ENCODE measurements around the gene SKA3.
"Not testable (repeated sequence)": the region's sequence is repeated elsewhere in the genome, so short reads cannot be mapped to it uniquely, and the experiment has no call there.

SKA3 gene

GRCh38 chr13:21176215-21176981 is at the start of gene SKA3, which contains the start of gene MRPL57:
Gene SKA3 (minus strand): TSS chr13:21176552. CDS start chr13:21176477, 75 bp downstream.
Gene MRPL57 (plus strand): TSS chr13:21176658. CDS start chr13:21176917, 259 bp downstream.
- Histone ChIP-seq H3K4me3 (ENCODE audit: low read depth, low read length) (peak within 1 kb of the TSS; percentile 94), H3K4me1 (ENCODE audit: control insufficient read depth, insufficient read depth, low read length, unreplicated experiment) (no peaks in the 10 kb centered on the region), H3K79me2 (ENCODE audit: control insufficient read depth, insufficient read depth, low read length, unreplicated experiment) (peaks cover 50% of the 10 kb centered on the region), H3K36me3 (ENCODE audit: insufficient read depth, low read length) (no peaks in the 10 kb centered on the region), H3K27me3 (ENCODE audit: insufficient read depth, low read length) (no peaks in the 10 kb centered on the region), H3K27ac (ENCODE audit: low read depth, low read length) (peak within 1 kb of the TSS; percentile 91), H2AFZ (ENCODE audit: low read length, unreplicated experiment) (peak within 1 kb of the TSS; percentile 72)

- no peaks in the 10 kb centered on the region for H3K4me1 ChIP-seq (ENCODE audit: control insufficient read depth, insufficient read depth, low read length, unreplicated experiment)
- no peak overlapping the region for H2AFZ ChIP-seq (ENCODE audit: low read length, unreplicated experiment)
- no peaks in the 10 kb centered on the region for H3K36me3 ChIP-seq (ENCODE audit: insufficient read depth, low read length)
- H3K4me3 ChIP-seq (ENCODE audit: low read depth, low read length): no peak overlapping the region
- H3K79me2 ChIP-seq (ENCODE audit: control insufficient read depth, insufficient read depth, low read length, unreplicated experiment): no peaks in the 10 kb centered on the region
- H3K27me3 ChIP-seq (ENCODE audit: insufficient read depth, low read length): peaks cover 32% of the 10 kb centered on the region
- H3K27ac ChIP-seq (ENCODE audit: low read depth, low read length): no peak overlapping the region
These were observed 48.7 kb upstream of the SKA3 start for GRCh38 chr13:21225082-21225481.

- H3K27ac ChIP-seq (ENCODE audit: low read depth, low read length): no peak overlapping the region
- no peak overlapping the region for H3K4me3 ChIP-seq (ENCODE audit: low read depth, low read length)
- no peaks in the 10 kb centered on the region for H3K79me2 ChIP-seq (ENCODE audit: control insufficient read depth, insufficient read depth, low read length, unreplicated experiment)
These were observed 44.9 kb upstream of the SKA3 start for GRCh38 chr13:21221268-21221667.

GRCh38 chr13:21219716-21220115 is 43.4 kb upstream of the SKA3 start:
- H3K79me2 ChIP-seq (ENCODE audit: control insufficient read depth, insufficient read depth, low read length, unreplicated experiment); H2AFZ ChIP-seq (ENCODE audit: low read length, unreplicated experiment); H3K4me1 ChIP-seq (ENCODE audit: control insufficient read depth, insufficient read depth, low read length, unreplicated experiment); H3K27ac ChIP-seq (ENCODE audit: low read depth, low read length); H3K4me3 ChIP-seq (ENCODE audit: low read depth, low read length); H3K36me3 ChIP-seq (ENCODE audit: insufficient read depth, low read length): not testable (repeated sequence)
- peaks cover 28% of the 10 kb centered on the region for H3K27me3 ChIP-seq (ENCODE audit: insufficient read depth, low read length)

More at GRCh38 chr13:21221268-21221667, 44.9 kb upstream of the SKA3 start:
- no peaks in the 10 kb centered on the region for H3K36me3 ChIP-seq (ENCODE audit: insufficient read depth, low read length)
- peaks cover 36% of the 10 kb centered on the region for H3K27me3 ChIP-seq (ENCODE audit: insufficient read depth, low read length)
- no peak overlapping the region for H2AFZ ChIP-seq (ENCODE audit: low read length, unreplicated experiment)
- no peaks in the 10 kb centered on the region for H3K4me1 ChIP-seq (ENCODE audit: control insufficient read depth, insufficient read depth, low read length, unreplicated experiment)

- Histone ChIP-seq H3K4me1 (ENCODE audit: control insufficient read depth, insufficient read depth, low read length, unreplicated experiment) (no peaks in the 10 kb centered on the region), H3K4me3 (ENCODE audit: low read depth, low read length) (no peak overlapping the region), H3K27ac (ENCODE audit: low read depth, low read length) (no peak overlapping the region), H3K27me3 (ENCODE audit: insufficient read depth, low read length) (peaks cover 25% of the 10 kb centered on the region), H3K79me2 (ENCODE audit: control insufficient read depth, insufficient read depth, low read length, unreplicated experiment) (no peaks in the 10 kb centered on the region), H2AFZ (ENCODE audit: low read length, unreplicated experiment) (no peak overlapping the region), H3K36me3 (ENCODE audit: insufficient read depth, low read length) (no peaks in the 10 kb centered on the region)
These were observed 42.7 kb upstream of the SKA3 start for GRCh38 chr13:21219036-21219381.

- H3K4me3 ChIP-seq (ENCODE audit: low read depth, low read length): no peak overlapping the region
- no peaks in the 10 kb centered on the region for H3K36me3 ChIP-seq (ENCODE audit: insufficient read depth, low read length)
- no peak overlapping the region for H2AFZ ChIP-seq (ENCODE audit: low read length, unreplicated experiment)
- peaks cover 25% of the 10 kb centered on the region for H3K27me3 ChIP-seq (ENCODE audit: insufficient read depth, low read length)
- no peak overlapping the region for H3K27ac ChIP-seq (ENCODE audit: low read depth, low read length)
- no peaks in the 10 kb centered on the region for H3K4me1 ChIP-seq (ENCODE audit: control insufficient read depth, insufficient read depth, low read length, unreplicated experiment)
- H3K79me2 ChIP-seq (ENCODE audit: control insufficient read depth, insufficient read depth, low read length, unreplicated experiment): no peaks in the 10 kb centered on the region
These were observed 42.1 kb upstream of the SKA3 start for GRCh38 chr13:21218351-21219035.

GRCh38 chr13:21216332-21216731 is 40.0 kb upstream of the SKA3 start:
- Histone ChIP-seq H3K79me2 (ENCODE audit: control insufficient read depth, insufficient read depth, low read length, unreplicated experiment) (no peaks in the 10 kb centered on the region), H3K4me1 (ENCODE audit: control insufficient read depth, insufficient read depth, low read length, unreplicated experiment) (no peaks in the 10 kb centered on the region), H2AFZ (ENCODE audit: low read length, unreplicated experiment) (peak overlapping the region; percentile 80), H3K27me3 (ENCODE audit: insufficient read depth, low read length) (peaks cover 28% of the 10 kb centered on the region), H3K36me3 (ENCODE audit: insufficient read depth, low read length) (no peaks in the 10 kb centered on the region), H3K4me3 (ENCODE audit: low read depth, low read length) (peak overlapping the region; percentile 25; the same call in 1 of the 2 replicates), H3K27ac (ENCODE audit: low read depth, low read length) (no peak overlapping the region)

GRCh38 chr13:21215419-21215818 is 39.1 kb upstream of the SKA3 start:
- not testable (repeated sequence) for H3K4me3 ChIP-seq (ENCODE audit: low read depth, low read length); H3K4me1 ChIP-seq (ENCODE audit: control insufficient read depth, insufficient read depth, low read length, unreplicated experiment); H3K79me2 ChIP-seq (ENCODE audit: control insufficient read depth, insufficient read depth, low read length, unreplicated experiment); H3K27ac ChIP-seq (ENCODE audit: low read depth, low read length); H3K36me3 ChIP-seq (ENCODE audit: insufficient read depth, low read length); H2AFZ ChIP-seq (ENCODE audit: low read length, unreplicated experiment)
- H3K27me3 ChIP-seq (ENCODE audit: insufficient read depth, low read length): peaks cover 36% of the 10 kb centered on the region

GRCh38 chr13:21212138-21212775 is 35.9 kb upstream of the SKA3 start:
- Histone ChIP-seq H3K27me3 (ENCODE audit: insufficient read depth, low read length) (peaks cover 47% of the 10 kb centered on the region), H3K27ac (ENCODE audit: low read depth, low read length) (no peak overlapping the region), H3K4me3 (ENCODE audit: low read depth, low read length) (no peak overlapping the region), H3K79me2 (ENCODE audit: control insufficient read depth, insufficient read depth, low read length, unreplicated experiment) (no peaks in the 10 kb centered on the region), H3K36me3 (ENCODE audit: insufficient read depth, low read length) (no peaks in the 10 kb centered on the region), H2AFZ (ENCODE audit: low read length, unreplicated experiment) (no peak overlapping the region), H3K4me1 (ENCODE audit: control insufficient read depth, insufficient read depth, low read length, unreplicated experiment) (no peaks in the 10 kb centered on the region)

GRCh38 chr13:21208652-21209154 is 32.4 kb upstream of the SKA3 start:
- no peaks in the 10 kb centered on the region for H3K79me2 ChIP-seq (ENCODE audit: control insufficient read depth, insufficient read depth, low read length, unreplicated experiment)
- no peak overlapping the region for H3K27ac ChIP-seq (ENCODE audit: low read depth, low read length)
- no peak overlapping the region for H2AFZ ChIP-seq (ENCODE audit: low read length, unreplicated experiment)
- H3K4me3 ChIP-seq (ENCODE audit: low read depth, low read length): no peak overlapping the region
- H3K4me1 ChIP-seq (ENCODE audit: control insufficient read depth, insufficient read depth, low read length, unreplicated experiment): no peaks in the 10 kb centered on the region
- H3K36me3 ChIP-seq (ENCODE audit: insufficient read depth, low read length): no peaks in the 10 kb centered on the region
- H3K27me3 ChIP-seq (ENCODE audit: insufficient read depth, low read length): peaks cover 38% of the 10 kb centered on the region

Measured in ACC112 (cell line).